Left forelimb (tissue), 1 donor: ENCODE data around the gene MBIP.

Experiments
- DNase-seq: peaks from one replicate; pipeline ENCODE4 v3.0.0-alpha.2; 2018; ENCODE audit warnings: low spot score

MBIP gene

GRCh38 chr14:36264595-36264994, 55.8 kb downstream of the MBIP start:
- no peak for DNase-seq

- no peak for DNase-seq
These were observed 56.3 kb downstream of the MBIP start for GRCh38 chr14:36264107-36264506.

GRCh38 chr14:36260970-36261640, 59.3 kb downstream of the MBIP start:
- no peak for DNase-seq

- no peak for DNase-seq
These were observed 62.2 kb downstream of the MBIP start for GRCh38 chr14:36258241-36258640.

GRCh38 chr14:36256126-36256801, 64.2 kb downstream of the MBIP start:
- no peak for DNase-seq

- no peak for DNase-seq
These were observed 66.3 kb downstream of the MBIP start for GRCh38 chr14:36254020-36254624.
